HG02981 (cell line): ENCODE data around the gene APLF.

Source experiments
- ATAC-seq: cut with Tn5 transposase; IDR thresholded peaks from one replicate; pipeline ENCODE4 v1.9.1; 2021; ENCODE audit warnings: mild to moderate bottlenecking, moderate library complexity; ENCODE audit not compliant: unreplicated experiment

The APLF gene

GRCh38 chr2:68467077-68467960 is at the start of gene APLF, which contains the start of gene FBXO48:
TSS of gene APLF (plus strand) at chr2:68467585. CDS start at chr2:68467732, 147 bp downstream.
TSS of gene FBXO48 (minus strand) at chr2:68467294. CDS start at chr2:68465145, 2,149 bp downstream.
- peak; percentile 95 for ATAC-seq

- ATAC-seq, result no peak
Measured at GRCh38 chr2:68417926-68418325, 49.5 kb upstream of the APLF start.

- no peak for ATAC-seq
Measured at GRCh38 chr2:68418419-68418818, 49.0 kb upstream of the APLF start.

- peak; percentile 64 for ATAC-seq
Measured at GRCh38 chr2:68418855-68419254, 48.5 kb upstream of the APLF start.

- no peak for ATAC-seq
Measured at GRCh38 chr2:68420254-68420910, 47.0 kb upstream of the APLF start.

GRCh38 chr2:68423966-68424650 is 43.3 kb upstream of the APLF start:
- ATAC-seq, result peak; percentile 74

- ATAC-seq, result no peak
Measured at GRCh38 chr2:68425503-68425902, 41.9 kb upstream of the APLF start.

- no peak for ATAC-seq
Measured at GRCh38 chr2:68426446-68426845, 40.9 kb upstream of the APLF start.

- ATAC-seq, result peak; percentile 21
Measured at GRCh38 chr2:68426848-68427579, 40.4 kb upstream of the APLF start.

- ATAC-seq, result no peak
Measured at GRCh38 chr2:68428126-68428525, 39.3 kb upstream of the APLF start.

GRCh38 chr2:68428746-68429145 is 38.6 kb upstream of the APLF start:
- ATAC-seq, result no peak

GRCh38 chr2:68429311-68429826 is 38.0 kb upstream of the APLF start:
- ATAC-seq, result no peak

GRCh38 chr2:68431316-68431972 is 35.9 kb upstream of the APLF start:
- ATAC-seq, result no peak

GRCh38 chr2:68432696-68433658 is 34.4 kb upstream of the APLF start:
- no peak for ATAC-seq

GRCh38 chr2:68434981-68435380 is 32.4 kb upstream of the APLF start:
- no peak for ATAC-seq

- ATAC-seq, result no peak
Measured at GRCh38 chr2:68435615-68436014, 31.8 kb upstream of the APLF start.

- ATAC-seq, result no peak
Measured at GRCh38 chr2:68436270-68436669, 31.1 kb upstream of the APLF start.

GRCh38 chr2:68438455-68439303 is 28.7 kb upstream of the APLF start:
- no peak for ATAC-seq
